GM12874 (cell line): ENCODE measurements around the gene ASCC3.

Experiments used
- TF ChIP-seq, protein P1 (sequence below): IDR thresholded peaks from 2 replicates; pipeline ENCODE4 v1.5.1; 2011; ENCODE audit warnings: low read depth, mild to moderate bottlenecking, control low read depth, low read length, moderate library complexity; ENCODE audit not compliant: insufficient read depth

The ASCC3 gene

DNA sequence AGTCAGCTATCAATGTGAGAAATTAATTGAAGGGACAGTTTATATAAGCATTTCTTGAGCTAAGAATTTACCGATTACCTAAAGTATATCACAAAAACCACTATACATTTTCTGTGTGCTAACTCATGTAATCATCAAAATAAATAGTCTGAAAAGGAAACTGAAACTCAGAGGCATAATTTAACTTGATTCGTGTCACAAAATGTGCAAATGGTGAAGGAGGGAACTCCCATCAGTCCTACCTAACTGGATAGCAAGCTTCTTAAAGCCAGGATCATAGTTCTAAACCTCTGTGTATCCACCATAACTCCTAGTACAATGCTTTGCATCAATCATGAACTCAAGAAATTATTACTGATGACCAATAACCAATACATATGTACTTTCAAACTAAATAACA is 91.0 kb downstream of the ASCC3 start:
- TF ChIP-seq, protein P1, sequence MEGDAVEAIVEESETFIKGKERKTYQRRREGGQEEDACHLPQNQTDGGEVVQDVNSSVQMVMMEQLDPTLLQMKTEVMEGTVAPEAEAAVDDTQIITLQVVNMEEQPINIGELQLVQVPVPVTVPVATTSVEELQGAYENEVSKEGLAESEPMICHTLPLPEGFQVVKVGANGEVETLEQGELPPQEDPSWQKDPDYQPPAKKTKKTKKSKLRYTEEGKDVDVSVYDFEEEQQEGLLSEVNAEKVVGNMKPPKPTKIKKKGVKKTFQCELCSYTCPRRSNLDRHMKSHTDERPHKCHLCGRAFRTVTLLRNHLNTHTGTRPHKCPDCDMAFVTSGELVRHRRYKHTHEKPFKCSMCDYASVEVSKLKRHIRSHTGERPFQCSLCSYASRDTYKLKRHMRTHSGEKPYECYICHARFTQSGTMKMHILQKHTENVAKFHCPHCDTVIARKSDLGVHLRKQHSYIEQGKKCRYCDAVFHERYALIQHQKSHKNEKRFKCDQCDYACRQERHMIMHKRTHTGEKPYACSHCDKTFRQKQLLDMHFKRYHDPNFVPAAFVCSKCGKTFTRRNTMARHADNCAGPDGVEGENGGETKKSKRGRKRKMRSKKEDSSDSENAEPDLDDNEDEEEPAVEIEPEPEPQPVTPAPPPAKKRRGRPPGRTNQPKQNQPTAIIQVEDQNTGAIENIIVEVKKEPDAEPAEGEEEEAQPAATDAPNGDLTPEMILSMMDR: no peak

DNA sequence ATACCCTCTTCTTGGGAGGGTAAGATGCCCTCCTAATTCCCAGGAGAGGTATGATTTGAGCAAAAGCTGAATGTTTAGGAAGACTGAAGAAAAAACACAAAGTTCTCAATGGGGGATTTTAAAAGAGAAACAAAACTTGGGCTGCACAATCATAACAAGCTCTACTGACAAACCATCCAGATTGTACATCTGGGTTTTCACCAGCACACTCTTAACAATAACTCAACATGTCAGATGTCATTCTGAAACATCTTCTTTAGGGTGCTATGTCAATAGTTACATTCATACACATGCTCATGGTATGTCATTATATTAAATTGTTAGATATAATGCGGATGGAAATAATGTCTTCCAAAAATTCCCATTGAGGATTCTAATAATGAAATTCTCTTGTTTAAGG is 95.1 kb downstream of the ASCC3 start:
- TF ChIP-seq, protein P1: no peak

- TF ChIP-seq, protein P1: no peak
These were observed 100.5 kb downstream of the ASCC3 start for GRCh38 chr6:100780648-100781047.

- TF ChIP-seq, protein P1: no peak
These were observed 105.5 kb downstream of the ASCC3 start for GRCh38 chr6:100775667-100776066.

DNA sequence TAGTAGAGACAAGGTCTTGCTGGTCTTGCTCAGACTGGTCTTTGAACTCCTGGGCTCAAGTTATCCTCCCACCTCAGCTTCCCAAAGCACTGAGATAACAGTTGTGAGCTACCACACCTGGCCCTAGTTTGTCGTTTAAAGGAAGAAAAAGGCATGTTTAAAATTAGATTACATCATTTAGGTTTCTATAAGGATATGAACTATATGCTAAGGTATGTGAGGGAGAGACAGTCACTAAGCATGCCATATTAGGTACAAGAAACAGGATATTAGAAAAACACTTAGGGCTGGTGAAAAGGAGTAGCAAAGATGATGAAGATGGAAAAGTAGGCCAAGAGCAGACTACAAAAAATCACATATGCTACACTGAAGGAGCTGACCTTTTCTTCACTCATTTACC is 106.4 kb downstream of the ASCC3 start:
- TF ChIP-seq, protein P1: no peak

DNA sequence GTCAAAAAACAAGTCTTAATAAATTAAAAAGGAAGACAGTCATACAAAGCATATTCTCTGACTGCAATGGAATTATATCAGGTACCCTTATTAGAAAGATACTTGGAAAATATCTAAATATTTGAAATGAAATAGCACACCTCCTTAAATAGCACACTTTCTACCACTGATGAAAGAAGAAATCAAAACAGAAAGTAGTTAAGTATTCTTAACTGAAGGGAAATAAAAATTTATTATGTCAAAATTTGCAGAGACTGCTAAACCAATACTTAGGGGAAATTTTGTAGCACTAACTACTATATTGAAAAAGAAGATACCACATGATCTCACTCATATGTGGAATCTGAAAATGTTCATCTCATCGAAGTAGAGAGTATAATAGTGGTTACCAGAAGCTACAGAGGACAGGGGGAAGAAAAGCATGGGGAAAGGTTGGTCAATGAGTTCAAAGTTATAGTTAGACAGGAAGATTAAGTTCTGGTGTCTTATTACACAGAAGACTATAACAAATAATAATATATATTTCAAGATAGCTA is 112.2 kb downstream of the ASCC3 start:
- TF ChIP-seq, protein P1: no peak

DNA sequence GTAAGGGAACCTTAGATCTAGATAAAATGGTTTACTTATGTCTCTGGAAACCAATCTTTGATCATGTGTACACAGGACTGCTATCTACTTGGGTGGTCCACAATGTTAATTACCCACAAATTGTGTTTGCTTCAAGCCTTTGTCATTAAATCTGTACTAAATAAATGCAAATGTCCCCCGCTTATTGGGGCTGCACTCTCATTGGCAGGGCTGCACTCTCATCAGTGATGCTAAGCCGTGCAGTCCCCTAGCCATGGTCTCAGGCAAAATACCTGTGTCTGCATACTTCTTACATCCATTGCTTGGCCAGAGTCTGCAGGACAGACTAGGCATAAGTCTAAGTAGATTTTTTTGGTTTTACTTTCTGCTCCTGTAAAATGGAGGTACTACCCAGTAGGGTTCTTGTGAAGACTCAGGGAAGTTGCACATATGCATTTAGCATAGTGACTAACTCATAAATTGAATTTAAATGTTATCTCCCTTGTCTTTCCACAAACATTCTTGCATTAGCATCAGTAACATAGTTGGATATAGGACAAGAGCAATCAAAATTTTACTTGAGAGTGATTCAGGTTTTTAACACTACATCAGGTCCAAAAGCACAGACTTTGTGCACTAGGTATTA is 117.4 kb downstream of the ASCC3 start:
- TF ChIP-seq, protein P1: no peak
